ENCODE results near the gene SIL1.

DNA sequence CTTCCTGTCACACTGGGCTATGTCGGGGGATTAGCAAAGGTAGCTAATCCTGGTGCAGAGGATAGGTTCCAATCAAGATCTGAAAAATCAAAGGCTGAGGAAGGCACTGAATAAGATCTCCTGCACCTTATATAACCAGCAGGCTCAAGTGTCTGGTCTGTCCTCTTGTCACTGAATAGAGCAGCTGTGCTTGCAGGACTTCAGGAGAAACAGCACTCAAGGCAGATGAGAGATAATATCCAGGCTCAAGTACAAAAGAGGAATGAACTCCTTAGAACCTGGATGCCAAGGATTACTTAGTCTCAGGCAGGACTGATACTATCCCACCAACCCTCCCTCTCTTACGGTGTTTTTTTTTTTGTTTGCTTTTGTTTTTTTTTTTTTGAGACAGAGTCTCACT, 214.2 kb downstream of the SIL1 start:
- TF ChIP-seq, protein P1, sequence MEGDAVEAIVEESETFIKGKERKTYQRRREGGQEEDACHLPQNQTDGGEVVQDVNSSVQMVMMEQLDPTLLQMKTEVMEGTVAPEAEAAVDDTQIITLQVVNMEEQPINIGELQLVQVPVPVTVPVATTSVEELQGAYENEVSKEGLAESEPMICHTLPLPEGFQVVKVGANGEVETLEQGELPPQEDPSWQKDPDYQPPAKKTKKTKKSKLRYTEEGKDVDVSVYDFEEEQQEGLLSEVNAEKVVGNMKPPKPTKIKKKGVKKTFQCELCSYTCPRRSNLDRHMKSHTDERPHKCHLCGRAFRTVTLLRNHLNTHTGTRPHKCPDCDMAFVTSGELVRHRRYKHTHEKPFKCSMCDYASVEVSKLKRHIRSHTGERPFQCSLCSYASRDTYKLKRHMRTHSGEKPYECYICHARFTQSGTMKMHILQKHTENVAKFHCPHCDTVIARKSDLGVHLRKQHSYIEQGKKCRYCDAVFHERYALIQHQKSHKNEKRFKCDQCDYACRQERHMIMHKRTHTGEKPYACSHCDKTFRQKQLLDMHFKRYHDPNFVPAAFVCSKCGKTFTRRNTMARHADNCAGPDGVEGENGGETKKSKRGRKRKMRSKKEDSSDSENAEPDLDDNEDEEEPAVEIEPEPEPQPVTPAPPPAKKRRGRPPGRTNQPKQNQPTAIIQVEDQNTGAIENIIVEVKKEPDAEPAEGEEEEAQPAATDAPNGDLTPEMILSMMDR (IDR thresholded peaks at IDR 0.05): no peak
- TF ChIP-seq POLR2A (IDR thresholded peaks at IDR 0.05): no peak

Measured in uterus (tissue), 2 donors.